ENCODE data around the gene POLN.

POLN gene

GRCh38 chr4:2025817-2026216 is 216.1 kb downstream of the POLN start:
- TF ChIP-seq CTCF (conservative IDR thresholded peaks at IDR 0.05; ENCODE audit: low read length) (no peak), EZH2phosphoT487 (IDR thresholded peaks at IDR 0.05; ENCODE audit: borderline replicate concordance) (no peak)
- Histone ChIP-seq H3F3A (ENCODE audit: low read depth) (no peaks in the 10 kb centered on the region), H4K20me1 (ENCODE audit: insufficient read depth, low read length, poor library complexity, severe bottlenecking) (no peaks in the 10 kb centered on the region), H3K4me3 (ENCODE audit: low read length, poor library complexity, severe bottlenecking) (no peak overlapping the region), H3K27me3 (ENCODE audit: insufficient read depth, low read length, poor library complexity, severe bottlenecking) (no peaks in the 10 kb centered on the region), H3K36me3 (ENCODE audit: insufficient read depth, low read length) (no peaks in the 10 kb centered on the region), H3K79me2 (ENCODE audit: insufficient read depth, low read length) (no peaks in the 10 kb centered on the region), H3K4me2 (ENCODE audit: low read depth, low read length, poor library complexity, severe bottlenecking) (no peak overlapping the region), H3K9ac (ENCODE audit: low read depth, low read length, poor library complexity, severe bottlenecking) (no peak overlapping the region), H3K9me2 (replicated peaks; ENCODE audit: low read depth, low read length) (no peaks in the 10 kb centered on the region), H3K9me3 (ENCODE audit: insufficient read depth, low read depth, low read length) (no peaks in the 10 kb centered on the region), H2AFZ (ENCODE audit: low read length) (no peak overlapping the region), H3K4me1 (ENCODE audit: insufficient read depth, low read length, poor library complexity, severe bottlenecking) (no peaks in the 10 kb centered on the region)

DNA sequence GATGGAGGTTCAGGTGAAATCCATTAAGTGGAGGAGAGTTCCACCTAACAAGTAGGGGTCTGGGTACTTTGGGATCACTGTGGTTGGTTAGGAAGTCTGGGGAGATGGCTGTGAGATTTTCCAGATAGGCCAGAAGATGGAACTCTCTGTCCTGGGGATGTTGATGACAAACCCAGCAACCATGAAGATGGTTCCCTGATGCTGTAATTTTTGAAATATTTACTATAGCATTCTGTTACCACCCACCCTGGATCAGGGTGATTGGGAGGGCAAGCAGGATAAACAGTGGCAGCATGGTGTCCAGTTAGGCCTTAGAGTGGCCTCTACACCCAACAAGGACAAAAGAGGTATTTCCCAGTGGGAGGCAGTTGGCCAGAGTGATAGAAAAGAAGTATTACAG is 217.2 kb downstream of the POLN start:
- no peak overlapping the region for H3K4me2 ChIP-seq (ENCODE audit: low read depth, low read length, poor library complexity, severe bottlenecking)

More for the DNA sequence above, 217.2 kb downstream of the POLN start:
- H3K79me2 ChIP-seq (ENCODE audit: insufficient read depth, low read length): no peaks in the 10 kb centered on the region
- H4K20me1 ChIP-seq (ENCODE audit: insufficient read depth, low read length, poor library complexity, severe bottlenecking): no peaks in the 10 kb centered on the region
- no peaks in the 10 kb centered on the region for H3K9me2 ChIP-seq (replicated peaks; ENCODE audit: low read depth, low read length)
- no peaks in the 10 kb centered on the region for H3K36me3 ChIP-seq (ENCODE audit: insufficient read depth, low read length)
- no peak overlapping the region for H3K4me3 ChIP-seq (ENCODE audit: low read length, poor library complexity, severe bottlenecking)
- no peaks in the 10 kb centered on the region for H3K27me3 ChIP-seq (ENCODE audit: insufficient read depth, low read length, poor library complexity, severe bottlenecking)
- H3K4me1 ChIP-seq (ENCODE audit: insufficient read depth, low read length, poor library complexity, severe bottlenecking): no peaks in the 10 kb centered on the region
- H3F3A ChIP-seq (ENCODE audit: low read depth): no peaks in the 10 kb centered on the region
- TF ChIP-seq CTCF (conservative IDR thresholded peaks at IDR 0.05; ENCODE audit: low read length) (no peak), EZH2phosphoT487 (IDR thresholded peaks at IDR 0.05; ENCODE audit: borderline replicate concordance) (no peak)
- no peak overlapping the region for H2AFZ ChIP-seq (ENCODE audit: low read length)
- no peaks in the 10 kb centered on the region for H3K9me3 ChIP-seq (ENCODE audit: insufficient read depth, low read depth, low read length)
- H3K9ac ChIP-seq (ENCODE audit: low read depth, low read length, poor library complexity, severe bottlenecking): no peak overlapping the region

Data from Loucy (cell line).